IPS DF 4.7 (cell line): ENCODE measurements around the gene DLX4.

Experiments used
- DNase-seq: peaks from one replicate; pipeline ENCODE4 v3.0.0-alpha.2; 2013; ENCODE audit warnings: low spot score; ENCODE audit errors: extremely low read depth

The DLX4 gene

GRCh38 chr17:49968405-49969133 lies 421 bp upstream of the DLX4 start:
- DNase-seq: no peak

DNA sequence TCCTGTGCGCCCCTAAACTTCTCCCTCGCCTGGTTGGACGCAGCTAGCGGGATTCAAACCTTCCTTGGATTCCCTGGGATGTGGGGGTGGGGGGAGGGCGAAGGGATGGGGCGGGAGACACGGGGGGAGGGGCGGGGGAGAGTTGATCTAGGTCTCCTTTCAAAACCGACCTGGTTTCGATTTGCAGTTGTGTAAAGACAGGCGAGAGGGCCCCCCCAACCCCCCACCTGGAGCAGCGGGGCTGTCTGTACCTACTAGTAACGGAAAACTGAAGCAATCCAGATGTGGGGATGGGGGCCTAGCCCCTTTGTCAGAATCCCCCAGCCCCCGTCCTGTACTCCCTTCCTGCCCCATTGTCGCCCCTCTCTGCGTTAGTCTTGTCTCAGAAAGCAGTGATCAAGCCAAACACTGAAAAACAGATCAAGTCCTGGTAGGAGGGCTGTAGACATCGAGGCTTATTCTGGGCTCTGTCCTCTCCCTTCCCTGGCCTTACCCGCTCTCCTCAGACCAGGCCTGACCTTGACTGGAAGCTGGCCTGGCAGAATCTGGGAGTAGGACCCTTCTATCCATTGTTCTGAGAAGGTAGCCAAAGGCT lies 902 bp downstream of the DLX4 start:
- no peak for DNase-seq

DNA sequence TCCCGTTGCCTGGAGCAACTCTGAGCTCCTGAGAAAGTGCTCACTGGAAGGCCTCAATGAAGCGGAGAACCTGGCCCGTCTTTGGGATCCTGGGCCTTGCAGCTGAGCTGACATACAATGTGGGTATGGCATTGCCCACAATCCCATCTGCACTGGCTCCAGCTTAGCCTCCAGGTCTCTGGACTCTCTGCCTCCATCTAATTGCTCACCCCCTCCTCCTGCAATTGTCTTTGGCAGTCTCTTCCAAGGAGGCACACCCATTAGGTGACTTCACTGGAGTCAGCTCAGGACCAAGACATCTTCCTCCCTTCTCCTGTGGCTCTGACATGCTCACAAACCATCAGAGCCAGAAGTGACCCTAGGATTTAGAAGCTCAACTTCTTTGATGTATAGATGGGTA lies 1.5 kb downstream of the DLX4 start:
- no peak for DNase-seq

DNA sequence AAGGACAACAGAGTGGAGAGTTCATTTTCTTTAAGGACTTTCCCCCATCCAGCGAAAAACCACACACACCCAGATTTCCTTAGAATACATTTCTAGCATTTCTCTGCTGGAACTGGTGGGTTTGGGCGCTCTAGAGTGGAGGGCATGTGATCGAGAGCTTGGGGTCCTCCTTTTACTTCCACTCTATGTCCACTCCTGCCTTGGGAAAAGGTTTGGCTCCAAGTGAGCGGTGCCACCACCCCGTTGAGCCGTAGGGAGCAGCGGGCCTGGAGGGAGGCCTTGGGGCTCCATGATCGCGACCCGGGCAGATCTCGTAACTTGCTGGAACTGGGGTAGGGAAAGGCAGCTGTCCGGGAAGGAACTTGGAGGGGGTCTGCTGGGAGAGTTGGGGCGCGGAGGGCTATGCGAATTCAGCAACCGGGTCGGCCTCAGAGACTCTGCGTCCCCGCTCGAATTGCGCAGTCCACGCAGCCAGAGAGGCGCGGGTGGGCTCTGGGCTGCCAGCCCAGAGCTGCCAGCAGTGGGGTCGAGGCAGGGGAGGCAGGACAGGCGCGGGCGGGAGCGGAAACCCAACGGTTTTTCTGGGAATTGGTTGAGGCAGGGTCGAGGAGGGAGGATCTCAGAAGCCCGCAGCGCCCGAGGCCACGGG lies 2.3 kb downstream of the DLX4 start:
- DNase-seq: no peak

GRCh38 chr17:49971848-49972485 lies 3.0 kb downstream of the DLX4 start:
- no peak for DNase-seq

DNA sequence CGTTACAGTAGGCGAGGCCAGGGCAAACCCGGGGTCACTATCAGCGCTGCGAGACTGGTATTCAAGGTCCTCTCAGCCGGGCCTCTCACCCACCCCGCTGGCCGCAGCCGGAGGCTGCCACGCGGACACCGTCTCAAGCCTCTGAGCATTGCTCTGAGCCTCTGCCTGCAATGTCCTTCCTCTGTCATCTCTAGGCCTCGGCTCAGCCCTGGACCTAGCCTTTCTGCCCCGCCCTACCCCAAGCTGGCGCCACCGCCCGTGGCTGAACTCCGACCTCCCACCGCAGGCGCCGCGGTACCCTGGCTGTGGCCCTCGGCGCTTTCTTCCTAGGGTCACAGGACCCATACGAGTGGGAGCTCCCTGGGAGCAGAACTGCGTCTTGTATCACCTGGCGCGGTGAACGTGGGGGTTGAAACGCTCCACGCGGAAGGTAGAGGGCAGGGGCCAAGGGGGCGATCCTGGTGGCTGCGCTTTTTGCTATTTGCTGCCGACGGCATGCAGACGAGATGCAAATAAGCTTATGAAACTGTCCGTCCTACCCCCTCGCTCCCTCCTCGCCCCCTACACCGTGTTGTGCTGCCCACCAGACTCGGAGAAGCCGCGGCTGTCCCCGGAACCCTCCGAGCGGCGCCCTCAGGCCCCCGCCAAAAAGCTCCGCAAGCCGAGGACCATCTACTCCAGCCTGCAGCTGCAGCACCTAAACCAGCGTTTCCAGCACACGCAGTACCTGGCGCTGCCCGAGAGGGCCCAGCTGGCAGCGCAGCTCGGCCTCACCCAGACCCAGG lies 3.7 kb downstream of the DLX4 start:
- DNase-seq: no peak

DNA sequence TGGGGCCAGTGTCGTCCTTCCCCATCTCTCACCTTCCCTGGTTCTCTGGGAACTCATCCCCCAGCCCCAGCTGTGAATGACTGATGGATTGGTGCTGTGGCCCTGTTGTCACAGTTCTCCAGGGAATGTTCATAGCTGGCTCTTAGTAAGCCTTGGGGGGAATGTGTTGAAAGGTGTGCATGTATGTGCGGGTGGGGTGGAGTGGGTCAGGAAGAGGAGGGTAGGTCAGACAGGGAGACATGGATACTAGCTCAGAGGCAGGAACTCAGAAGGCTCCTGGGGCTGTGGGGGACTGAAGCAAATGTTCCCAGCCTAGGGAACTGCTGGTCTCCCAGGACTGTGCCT lies 4.3 kb downstream of the DLX4 start:
- no peak for DNase-seq

GRCh38 chr17:49975531-49975930 lies 6.5 kb downstream of the DLX4 start:
- DNase-seq: no peak

GRCh38 chr17:49976163-49976827 lies 7.3 kb downstream of the DLX4 start:
- no peak for DNase-seq

DNA sequence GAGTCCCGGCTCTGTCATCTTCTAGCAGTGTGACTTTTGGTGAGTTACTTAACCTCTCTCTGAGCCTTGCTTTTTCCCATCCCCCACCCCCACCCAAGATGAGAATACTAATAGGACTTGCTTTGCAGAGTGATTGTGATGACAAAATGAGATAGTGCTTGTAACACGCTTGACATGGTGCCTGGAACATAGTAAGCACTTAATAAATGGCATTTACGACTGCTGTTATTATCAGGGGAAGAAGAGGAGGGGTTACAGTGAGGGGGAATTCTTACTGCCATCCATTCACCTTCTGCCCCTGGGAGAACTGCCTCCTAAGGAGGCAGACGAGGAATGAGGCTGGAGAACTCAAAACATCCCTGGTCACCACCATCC lies 7.8 kb downstream of the DLX4 start:
- DNase-seq: no peak

DNA sequence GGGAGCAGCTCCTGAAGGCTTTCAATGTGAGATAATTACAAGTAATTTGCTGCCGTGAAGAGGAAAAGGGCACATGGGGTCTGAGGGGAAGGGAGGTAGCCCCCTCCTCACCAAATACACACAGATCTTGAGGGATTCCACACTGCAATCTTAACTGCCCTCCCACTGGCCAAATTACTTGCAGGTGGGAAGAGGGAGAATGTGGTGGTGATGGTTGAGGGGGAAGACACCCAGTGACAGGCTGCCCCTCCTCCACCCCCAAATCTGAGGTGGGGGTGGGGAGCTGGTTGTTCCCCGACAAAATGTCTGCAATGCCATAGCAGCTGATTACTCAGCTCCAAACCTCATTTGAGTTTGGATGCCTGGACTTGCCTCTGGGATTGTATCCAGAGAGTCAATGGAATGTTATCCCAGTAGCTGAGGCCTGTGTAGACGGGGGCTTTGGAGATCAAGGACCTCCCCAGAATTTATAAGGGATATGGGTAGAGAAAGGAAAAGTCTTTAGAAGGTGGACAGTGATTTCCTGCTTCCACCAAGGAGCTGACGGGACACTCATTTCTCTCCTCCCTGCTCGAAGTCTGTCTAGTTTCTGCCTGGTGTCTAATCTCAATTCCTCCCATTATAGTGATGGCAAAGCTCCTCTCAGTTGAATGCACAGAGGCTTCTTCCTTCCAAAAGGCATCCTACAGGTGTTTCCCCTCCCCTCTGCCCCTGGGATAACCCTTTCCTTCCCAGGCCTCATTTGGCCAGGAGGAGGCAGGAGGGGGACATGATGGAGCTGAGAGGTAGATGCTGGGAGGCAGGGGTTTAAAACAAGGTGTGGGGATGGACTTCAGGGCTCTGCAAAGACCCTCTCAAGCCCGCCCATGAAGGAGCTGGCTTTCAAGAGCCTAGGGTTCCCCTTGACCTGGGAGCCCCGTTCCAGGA lies 8.7 kb downstream of the DLX4 start:
- no peak for DNase-seq

DNA sequence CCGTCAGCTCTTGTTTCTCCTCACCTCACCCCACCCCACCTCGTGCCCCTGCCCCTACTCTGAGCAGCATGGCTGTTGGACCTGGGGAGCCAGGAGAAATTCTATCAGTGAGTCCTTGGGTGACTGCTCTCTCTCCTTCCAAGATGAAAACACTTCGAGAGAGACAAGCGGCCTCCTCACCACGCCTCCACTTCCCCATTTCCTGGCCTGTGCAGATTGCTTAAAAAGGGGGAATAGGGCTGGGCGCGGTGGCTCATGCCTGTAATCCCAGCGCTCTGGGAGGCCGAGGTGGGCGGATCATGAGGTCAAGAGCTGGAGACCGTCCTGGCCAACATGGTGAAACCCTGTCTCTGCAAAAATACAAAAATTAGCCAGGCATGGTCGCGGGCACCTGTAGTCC lies 9.5 kb downstream of the DLX4 start:
- no peak for DNase-seq

GRCh38 chr17:49979748-49980479 lies 10.9 kb downstream of the DLX4 start:
- DNase-seq: no peak

DNA sequence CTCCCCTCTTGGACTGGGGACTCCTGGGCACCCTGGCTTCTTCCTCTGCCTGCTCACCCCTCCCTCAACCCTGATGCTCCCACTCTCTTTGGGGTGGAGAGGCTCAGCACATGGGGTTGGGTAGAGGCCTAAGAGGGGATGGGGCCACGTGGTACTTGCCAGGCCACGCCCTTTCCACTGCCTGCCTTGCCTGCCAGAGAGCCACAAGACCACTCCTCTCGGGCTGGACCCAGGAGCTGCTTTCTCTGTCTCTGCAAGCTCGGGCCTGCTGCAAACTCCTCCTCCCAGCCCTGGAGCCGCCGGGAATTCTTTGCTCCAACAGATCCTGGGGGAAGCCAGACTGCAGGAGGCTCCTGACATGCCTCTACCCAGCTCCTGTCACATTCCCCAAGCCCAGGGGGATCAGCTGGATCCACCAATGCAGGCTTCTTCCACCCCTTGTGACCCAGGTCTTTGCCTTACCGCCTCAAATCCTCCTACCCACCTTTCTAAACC lies 11.8 kb downstream of the DLX4 start:
- DNase-seq: no peak

- no peak for DNase-seq
Measured at GRCh38 chr17:49984283-49984682, 15.3 kb downstream of the DLX4 start.

GRCh38 chr17:49984776-49985175 lies 15.8 kb downstream of the DLX4 start:
- DNase-seq: no peak

GRCh38 chr17:49985310-49985990 lies 16.5 kb downstream of the DLX4 start:
- no peak for DNase-seq

DNA sequence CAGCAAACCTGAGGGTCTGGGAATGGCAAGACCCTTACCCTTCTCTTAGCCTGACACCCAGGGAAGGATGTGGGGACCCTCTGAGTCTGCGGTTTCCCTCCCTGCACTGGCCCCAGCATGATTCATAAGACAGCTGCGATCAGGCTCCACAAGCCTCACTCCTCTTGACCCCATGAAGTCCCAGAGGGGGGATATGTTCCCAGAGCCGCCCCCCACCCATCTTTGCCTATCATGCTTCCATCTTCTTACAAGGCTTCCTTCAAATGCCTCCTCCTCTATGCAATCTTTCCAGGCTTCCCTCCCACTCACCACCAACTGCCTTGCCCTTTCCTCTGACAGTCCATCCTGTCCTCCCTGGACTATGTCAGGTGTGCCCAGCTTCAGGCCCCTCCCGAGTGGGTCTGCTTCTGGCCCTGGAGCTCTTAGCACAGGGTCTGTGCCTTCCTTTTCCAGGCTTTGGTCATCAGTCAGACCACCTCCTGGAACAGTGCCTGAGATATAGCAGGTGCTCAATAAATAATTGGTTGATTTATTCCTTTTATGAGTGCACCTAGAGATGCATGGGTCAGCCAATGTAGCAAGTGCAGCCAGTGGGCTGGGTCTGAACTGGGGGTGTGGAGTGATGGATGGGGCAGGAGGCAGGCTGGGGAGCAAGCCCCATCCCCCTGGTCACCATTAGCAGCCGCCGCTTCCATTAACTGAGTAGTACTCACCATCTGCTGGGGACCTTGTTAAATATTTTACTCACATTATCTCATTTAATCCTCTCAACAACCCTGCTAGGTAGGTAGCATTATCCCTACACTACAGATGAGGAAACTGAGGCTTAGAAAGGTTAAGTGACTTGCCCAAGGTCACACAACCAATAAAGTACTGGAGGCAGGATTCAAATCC lies 17.7 kb downstream of the DLX4 start:
- no peak for DNase-seq
